ENCODE results near the gene C1orf87.

GRCh38 chr1:60051191-60051590 is 22.4 kb downstream of the C1orf87 start:
- TF ChIP-seq CTCF (IDR thresholded peaks at IDR 0.05; ENCODE audit: insufficient read depth, low read length, poor library complexity, severe bottlenecking): no peak
- TF ChIP-seq EZH2phosphoT487 (conservative IDR thresholded peaks at IDR 0.05; ENCODE audit: low read length): no peak

Data from SU-DHL-6 (cell line).